GM15510 (cell line): ENCODE data around the gene ATP11A.

Source experiments
- POLR2A ChIP-seq: IDR thresholded peaks from 3 replicates; pipeline ENCODE4 v1.6.1; 2011; ENCODE audit warnings: borderline replicate concordance; ENCODE audit not compliant: insufficient read length; ENCODE audit errors: extremely low read depth

Gene ATP11A

DNA sequence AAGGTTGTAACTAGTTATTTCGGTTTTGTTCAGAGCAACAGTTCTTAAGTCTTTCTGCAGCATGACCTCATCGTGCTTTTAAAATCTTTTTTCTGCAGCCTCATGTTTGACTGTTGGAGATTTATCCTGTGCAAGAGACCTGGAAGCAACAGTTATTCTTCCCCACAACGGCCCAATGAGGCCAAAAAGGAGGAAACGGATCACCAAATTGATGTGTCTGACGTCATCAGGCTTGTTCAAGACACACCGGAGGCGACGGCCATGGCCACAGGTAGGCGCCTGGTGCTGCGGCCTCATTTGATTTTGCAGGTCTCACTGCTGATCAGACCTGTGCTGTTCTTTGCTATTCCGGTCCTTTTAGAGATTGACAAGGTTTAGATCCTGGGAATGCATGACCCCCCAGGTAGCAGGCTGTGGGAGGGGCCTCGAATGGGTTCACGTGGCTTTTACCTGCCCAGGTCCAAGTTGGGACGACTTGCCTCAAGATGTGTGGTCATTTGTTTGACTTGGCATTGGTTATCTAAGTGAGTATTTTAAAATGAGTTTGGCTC is 212.3 kb downstream of the ATP11A start:
- TF ChIP-seq POLR2A, result no peak

GRCh38 chr13:112902669-112903068 is 212.8 kb downstream of the ATP11A start:
- no peak for TF ChIP-seq POLR2A

DNA sequence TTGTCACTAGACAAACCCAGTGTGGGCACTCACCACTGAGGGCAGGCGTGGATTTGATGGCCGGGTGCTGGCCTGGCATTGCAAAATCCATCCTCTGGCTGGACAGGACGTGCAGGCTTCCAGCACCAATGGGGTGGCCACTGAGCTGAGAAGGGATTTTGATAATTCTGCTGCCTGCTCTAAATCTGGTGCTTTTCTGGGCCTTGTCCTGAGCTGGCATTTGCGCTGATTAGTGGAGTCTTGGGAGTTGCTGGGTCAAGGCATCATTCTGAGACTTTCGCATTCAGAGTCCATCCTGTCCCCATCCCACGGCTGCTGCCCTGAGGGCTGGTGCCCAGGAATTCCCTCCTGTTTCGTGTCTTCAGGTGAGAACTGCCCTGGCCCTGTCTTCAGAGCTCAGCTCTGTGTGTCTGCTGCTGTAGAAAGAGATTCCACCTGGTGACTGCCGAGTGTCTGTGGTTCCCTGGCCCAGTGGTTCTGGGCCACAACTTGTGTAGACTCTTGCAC is 213.3 kb downstream of the ATP11A start:
- no peak for TF ChIP-seq POLR2A

- no peak for TF ChIP-seq POLR2A
Observed at GRCh38 chr13:112903606-112904195, 213.9 kb downstream of the ATP11A start.

GRCh38 chr13:112904436-112904960 is 214.7 kb downstream of the ATP11A start:
- no peak for TF ChIP-seq POLR2A

- TF ChIP-seq POLR2A, result no peak
Observed at GRCh38 chr13:112905086-112905485, 215.2 kb downstream of the ATP11A start.

DNA sequence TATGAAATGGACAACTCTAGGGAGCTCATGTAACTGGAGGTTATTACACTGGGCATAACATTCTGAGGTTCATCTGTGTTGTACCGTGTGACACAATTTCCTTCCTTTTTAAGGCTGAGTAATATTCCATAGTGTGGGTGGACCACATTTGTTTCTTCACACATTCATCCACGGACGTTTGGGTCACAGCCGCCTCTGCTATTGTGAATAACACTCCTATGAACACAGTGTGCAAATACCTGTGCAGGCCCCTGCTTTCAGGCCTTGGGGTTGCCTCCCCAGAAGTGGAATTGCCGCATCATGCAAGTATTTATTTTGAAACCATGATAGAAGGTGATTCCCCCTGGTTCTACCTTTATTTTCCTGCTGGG is 215.8 kb downstream of the ATP11A start:
- TF ChIP-seq POLR2A, result no peak

DNA sequence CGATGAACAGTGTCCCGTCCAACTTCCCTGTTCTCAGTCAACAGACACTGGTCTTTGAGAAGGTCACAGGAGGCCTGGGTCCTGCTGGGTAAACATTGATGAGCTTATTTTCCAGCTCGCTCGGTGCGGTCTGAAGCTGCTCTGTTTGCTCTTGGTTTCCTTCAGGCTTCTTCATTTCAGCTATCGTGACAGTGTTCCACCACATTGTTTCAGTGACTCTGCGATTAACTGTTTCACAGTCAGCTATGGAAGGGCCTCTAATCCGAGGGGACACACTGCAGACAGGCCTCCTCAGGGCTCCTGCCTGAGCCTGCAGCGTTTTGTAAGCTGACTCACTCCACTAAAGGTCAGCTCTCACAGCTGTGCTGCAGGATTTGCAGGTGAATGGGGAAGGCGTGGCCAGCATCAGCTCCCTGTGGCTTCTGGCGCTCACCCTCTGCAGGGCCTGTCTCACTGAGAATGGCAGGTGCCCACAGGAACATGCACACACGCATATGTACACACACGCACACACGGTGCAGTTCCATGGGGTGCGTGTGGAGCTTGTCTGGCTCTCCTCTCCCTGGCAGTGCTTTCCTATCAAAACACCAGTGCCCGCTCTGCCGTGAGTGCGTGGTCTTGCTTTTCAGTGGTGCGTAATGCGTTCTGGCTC is 216.3 kb downstream of the ATP11A start:
- no peak for TF ChIP-seq POLR2A

DNA sequence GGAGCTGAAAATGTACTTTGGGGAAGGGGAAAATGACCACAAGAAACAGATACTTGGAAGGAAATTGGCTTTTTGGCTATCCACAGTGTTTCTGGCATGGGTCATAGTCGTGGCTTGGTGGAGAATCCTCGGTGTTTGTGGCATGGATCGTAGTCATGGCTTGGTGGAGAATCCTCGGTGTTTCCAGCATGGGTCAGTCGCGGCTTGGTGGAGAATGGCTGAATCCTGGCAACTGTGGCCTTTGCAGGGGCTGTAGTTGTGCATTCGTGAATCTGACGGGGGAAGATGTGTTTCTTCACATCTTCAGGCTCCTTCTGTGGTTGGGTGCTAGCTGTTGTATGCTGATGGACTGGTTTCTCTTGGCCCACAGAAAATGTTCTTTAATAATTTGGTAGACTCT is 217.4 kb downstream of the ATP11A start:
- TF ChIP-seq POLR2A, result no peak

GRCh38 chr13:112907871-112908331 is 218.1 kb downstream of the ATP11A start:
- TF ChIP-seq POLR2A, result no peak

DNA sequence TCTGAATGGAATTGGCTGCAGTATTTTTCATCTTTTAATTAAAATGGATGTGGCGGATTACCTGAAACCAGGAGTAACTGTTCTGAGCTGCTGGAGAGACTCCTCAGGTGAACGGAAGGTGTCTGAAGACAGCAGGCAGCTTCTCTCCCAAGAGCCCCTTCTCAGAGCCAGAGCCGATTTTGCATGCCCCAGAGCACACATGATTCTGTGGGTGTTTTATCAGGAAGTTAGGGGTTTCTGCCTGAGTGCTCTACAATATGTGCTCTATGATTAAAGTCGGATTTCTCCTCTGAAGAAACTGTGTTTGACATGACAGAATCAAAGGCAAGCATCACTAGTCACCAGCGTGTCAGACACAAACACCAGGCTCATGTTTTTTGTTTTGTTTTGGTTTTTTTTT is 218.5 kb downstream of the ATP11A start:
- no peak for TF ChIP-seq POLR2A

GRCh38 chr13:112910016-112910415 is 220.2 kb downstream of the ATP11A start:
- no peak for TF ChIP-seq POLR2A

DNA sequence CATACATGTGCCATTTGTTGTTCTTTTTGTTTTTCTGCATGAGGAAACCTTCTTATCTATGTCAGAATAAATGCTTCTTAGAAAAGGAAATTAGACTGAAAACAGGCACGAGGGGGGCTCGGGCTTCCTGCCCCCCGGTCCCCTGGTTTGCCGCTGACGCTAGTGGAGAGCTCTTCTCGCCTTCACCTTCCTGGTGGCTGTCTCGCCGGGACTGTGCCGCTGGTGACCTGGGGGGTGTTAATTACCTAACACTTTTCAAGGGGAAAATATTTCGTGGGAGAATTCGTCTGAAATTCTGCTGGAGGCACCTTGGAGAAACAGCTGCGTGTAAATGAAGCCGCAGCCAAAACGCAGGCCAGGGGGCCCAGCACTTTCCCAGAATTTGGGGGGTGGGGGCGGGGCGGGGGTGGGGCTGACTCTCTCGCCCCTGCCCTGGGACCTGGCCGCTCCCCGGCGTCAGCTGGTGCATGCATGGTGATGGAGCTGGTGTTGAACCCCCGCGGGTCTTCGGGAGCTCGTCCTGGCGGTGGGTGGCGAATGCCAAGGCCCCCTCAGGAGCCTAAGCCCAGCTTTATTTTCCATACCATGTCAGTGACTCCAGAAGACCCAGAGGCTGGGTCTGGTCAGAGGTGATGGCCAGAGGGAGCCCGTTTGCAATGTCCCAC is 220.9 kb downstream of the ATP11A start:
- TF ChIP-seq POLR2A, result no peak

GRCh38 chr13:112911285-112911701 is 221.5 kb downstream of the ATP11A start:
- TF ChIP-seq POLR2A, result no peak

DNA sequence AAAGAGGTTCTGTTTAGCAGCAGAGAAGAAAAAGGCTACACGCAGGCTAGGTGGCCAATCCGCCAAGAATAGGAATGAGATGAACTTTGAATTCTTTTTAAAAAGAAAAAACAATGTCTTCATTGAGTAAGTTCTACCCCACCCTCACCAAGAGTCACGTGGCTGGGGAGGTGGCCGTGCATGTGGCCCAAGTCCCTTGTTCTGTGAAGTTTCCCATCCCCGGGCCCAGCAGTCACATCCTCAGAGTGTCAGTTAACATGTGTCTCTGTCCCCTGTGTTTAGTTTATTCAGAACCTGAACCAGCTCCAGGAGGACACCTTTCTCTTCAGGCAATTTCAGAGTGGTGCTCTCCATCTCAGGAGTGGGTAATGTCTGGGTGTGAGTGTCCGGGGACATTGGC is 222.0 kb downstream of the ATP11A start:
- no peak for TF ChIP-seq POLR2A
